ENCODE data around the gene ATP5MC3. TPM values are rescaled to one million over a fixed set of nuclear protein-coding genes. Genes with fewer than 3 reads are reported as not detected.

The ATP5MC3 gene
- total and polyA plus RNA-seq, 8 donors = 36.8 to 118 (median 66.2) TPM

DNA sequence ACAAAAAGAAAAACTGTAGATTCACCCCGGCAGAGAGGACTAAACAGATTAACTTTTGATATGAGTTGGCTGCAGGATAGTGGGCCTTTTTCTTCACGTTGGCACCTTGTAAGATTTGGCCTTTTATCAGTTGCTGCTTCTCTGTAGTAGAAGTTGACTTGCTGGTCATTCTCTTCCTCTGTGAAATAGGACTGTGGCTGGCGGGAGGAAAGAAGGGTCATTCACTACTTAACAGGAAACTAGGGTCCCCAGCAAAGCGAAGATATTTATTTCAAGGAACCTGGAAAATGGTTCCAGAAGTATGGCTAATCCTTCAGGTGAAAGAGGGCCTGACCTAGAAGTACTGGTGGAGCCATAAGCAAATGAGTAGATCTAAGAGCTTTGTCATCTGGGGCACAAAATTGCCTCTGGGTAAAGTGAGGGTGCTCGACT lies 383 bp upstream of the ATP5MC3 start:
- peak overlapping the region in 3 of 4 donors; percentile 74 to 95 (median 76) for H3K4me3 ChIP-seq
- DNase-seq (no peak), FAIRE-seq (no peak), ATAC-seq (no peak)
- peak overlapping the region in 3 of 4 donors; percentile 46 to 80 (median 79) for H3K27ac ChIP-seq
- TF ChIP-seq, protein P1, sequence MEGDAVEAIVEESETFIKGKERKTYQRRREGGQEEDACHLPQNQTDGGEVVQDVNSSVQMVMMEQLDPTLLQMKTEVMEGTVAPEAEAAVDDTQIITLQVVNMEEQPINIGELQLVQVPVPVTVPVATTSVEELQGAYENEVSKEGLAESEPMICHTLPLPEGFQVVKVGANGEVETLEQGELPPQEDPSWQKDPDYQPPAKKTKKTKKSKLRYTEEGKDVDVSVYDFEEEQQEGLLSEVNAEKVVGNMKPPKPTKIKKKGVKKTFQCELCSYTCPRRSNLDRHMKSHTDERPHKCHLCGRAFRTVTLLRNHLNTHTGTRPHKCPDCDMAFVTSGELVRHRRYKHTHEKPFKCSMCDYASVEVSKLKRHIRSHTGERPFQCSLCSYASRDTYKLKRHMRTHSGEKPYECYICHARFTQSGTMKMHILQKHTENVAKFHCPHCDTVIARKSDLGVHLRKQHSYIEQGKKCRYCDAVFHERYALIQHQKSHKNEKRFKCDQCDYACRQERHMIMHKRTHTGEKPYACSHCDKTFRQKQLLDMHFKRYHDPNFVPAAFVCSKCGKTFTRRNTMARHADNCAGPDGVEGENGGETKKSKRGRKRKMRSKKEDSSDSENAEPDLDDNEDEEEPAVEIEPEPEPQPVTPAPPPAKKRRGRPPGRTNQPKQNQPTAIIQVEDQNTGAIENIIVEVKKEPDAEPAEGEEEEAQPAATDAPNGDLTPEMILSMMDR (IDR thresholded peaks at IDR 0.05) = no peak
- peaks cover 0 to 9% (median 0%) of the 10 kb centered on the region in 3 donors for H3K4me1 ChIP-seq
- peaks cover 0 to 16% (median 9%) of the 10 kb centered on the region in 3 donors for H3K36me3 ChIP-seq
- intact Hi-C loops (cut with DNase I) = no loop called here
- H3K27me3 ChIP-seq = no peaks in the 10 kb centered on the region
- no peaks in the 10 kb centered on the region for H3K9me3 ChIP-seq
- 44 to 57% methylated on average over 5 of the region's 5 CpGs for WGBS, 2 donors

DNA sequence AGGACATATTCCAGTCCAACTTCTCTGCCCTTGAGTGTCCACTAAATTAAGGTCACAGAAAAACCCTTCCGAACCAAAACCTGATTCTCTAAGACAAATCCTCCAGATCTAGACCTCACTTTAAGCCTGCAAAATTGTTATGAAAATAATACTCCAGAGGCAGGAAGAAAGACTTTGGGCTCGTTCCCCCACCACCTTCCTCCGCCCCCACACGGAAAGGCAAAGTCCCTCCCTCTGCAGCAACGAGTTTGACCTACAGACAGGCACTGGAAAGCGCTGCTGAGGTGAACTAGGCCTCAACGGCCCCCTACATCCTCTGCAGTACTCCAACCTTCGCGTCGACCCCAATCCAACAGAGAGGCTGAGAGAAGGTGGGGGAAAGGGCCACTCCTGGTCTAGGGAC lies 808 bp downstream of the ATP5MC3 start:
- 4 to 5% methylated on average over 10 of the region's 10 CpGs for WGBS, 2 donors
- H3K4me1 ChIP-seq = peaks cover 0 to 9% (median 0%) of the 10 kb centered on the region in 3 donors
- FAIRE-seq = no peak
- intact Hi-C loops (cut with DNase I) = no loop called here
- ATAC-seq = peak; percentile 53 to 86 (median 72)
- H3K9me3 ChIP-seq = no peaks in the 10 kb centered on the region
- peak in 5 of 6 donors; percentile 18 to 60 (median 28) for DNase-seq
- peaks cover 0 to 16% (median 9%) of the 10 kb centered on the region in 3 donors for H3K36me3 ChIP-seq
- H3K4me3 ChIP-seq = peak overlapping the region; percentile 65 to 95 (median 75)
- H3K27me3 ChIP-seq = no peaks in the 10 kb centered on the region
- TF ChIP-seq, protein P1 (IDR thresholded peaks at IDR 0.05) = no peak
- H3K27ac ChIP-seq = peak overlapping the region; percentile 46 to 80 (median 78)

DNA sequence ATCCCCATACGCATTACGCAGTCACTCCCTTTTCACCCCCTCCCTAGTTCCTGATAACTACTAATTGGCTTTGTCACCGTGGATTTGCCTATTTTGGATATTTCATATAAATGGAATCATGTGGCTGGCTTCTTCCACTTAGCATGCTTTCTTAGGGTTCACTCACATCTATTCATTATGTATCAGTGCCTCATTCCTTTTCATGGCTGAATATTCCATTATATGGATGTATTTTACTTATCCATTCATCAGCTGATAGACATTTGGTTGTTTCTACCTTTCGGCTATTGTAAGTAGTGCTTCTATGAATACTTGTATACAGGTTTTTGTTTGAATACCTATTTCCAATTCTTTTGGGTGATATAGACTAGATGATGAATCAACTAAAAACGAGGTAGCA lies 4.9 kb downstream of the ATP5MC3 start:
- peaks cover 0 to 16% (median 9%) of the 10 kb centered on the region in 3 donors for H3K36me3 ChIP-seq
- no peak overlapping the region for H3K4me3 ChIP-seq
- DNase-seq (no peak), FAIRE-seq (no peak), ATAC-seq (no peak)
- intact Hi-C loops (cut with DNase I) = no loop called here
- TF ChIP-seq, protein P1 (IDR thresholded peaks at IDR 0.05) = no peak
- no peaks in the 10 kb centered on the region for H3K9me3 ChIP-seq
- H3K27me3 ChIP-seq = no peaks in the 10 kb centered on the region
- WGBS, 2 donors = 69 to 73% methylated on average over 5 of the region's 5 CpGs
- no peak overlapping the region for H3K27ac ChIP-seq
- peaks cover 0 to 9% (median 0%) of the 10 kb centered on the region in 3 donors for H3K4me1 ChIP-seq

DNA sequence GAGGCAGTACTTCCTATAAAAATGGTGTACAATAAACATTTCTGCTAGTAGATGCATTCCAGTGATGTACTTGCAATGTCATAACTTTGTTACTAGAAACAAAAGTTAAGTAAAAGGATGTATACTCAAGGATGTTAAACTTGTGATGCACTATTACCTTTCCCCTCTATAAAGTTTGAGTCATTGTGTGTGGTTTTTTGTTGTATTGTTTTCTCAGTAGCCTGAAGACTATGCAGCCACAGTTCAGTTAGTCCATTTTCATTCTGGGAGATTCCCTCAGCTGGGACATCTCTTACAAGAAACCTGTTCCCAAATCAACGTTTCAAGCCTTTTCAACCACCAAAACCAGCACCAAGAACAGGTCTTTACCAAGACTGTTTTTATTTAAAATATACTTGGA lies 5.6 kb downstream of the ATP5MC3 start:
- TF ChIP-seq, protein P1 (IDR thresholded peaks at IDR 0.05) = no peak
- no peak for DNase-seq
- FAIRE-seq = no peak
- intact Hi-C loops (cut with DNase I) = no loop called here
- H3K27ac ChIP-seq = no peak overlapping the region
- H3K27me3 ChIP-seq = no peaks in the 10 kb centered on the region
- H3K4me1 ChIP-seq = peaks cover 0 to 9% (median 0%) of the 10 kb centered on the region in 3 donors
- no peaks in the 10 kb centered on the region for H3K9me3 ChIP-seq
- WGBS, 2 donors = 72 to 73% methylated on average over 1 of the region's 1 CpG
- ATAC-seq = no peak
- peaks cover 0 to 16% (median 9%) of the 10 kb centered on the region in 3 donors for H3K36me3 ChIP-seq
- no peak overlapping the region for H3K4me3 ChIP-seq

DNA sequence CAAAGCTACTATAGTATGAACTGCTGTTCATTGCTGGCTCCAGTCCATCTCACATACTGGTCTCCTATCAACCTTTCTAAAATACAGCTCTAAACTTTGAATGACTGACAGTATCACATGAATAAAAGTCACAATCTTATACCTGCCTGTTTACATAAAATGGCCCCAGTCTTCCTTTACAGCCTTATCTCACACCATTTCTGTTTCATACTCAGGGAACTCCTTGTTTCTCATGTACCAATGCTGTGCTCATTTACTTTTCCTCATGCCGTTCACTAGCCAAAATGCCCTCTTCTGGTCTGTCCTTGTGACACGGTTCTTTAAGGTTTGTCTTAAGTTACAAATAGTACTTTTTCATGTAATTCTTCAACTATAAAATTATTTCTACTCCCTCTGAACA lies 6.2 kb downstream of the ATP5MC3 start:
- Histone ChIP-seq H3K4me3 (no peak overlapping the region), H3K4me1 (peaks cover 0 to 7% (median 0%) of the 10 kb centered on the region in 3 donors), H3K27me3 (no peaks in the 10 kb centered on the region), H3K9me3 (no peaks in the 10 kb centered on the region), H3K36me3 (peaks cover 0 to 16% (median 9%) of the 10 kb centered on the region in 3 donors), H3K27ac (no peak overlapping the region)
- TF ChIP-seq, protein P1 (IDR thresholded peaks at IDR 0.05) = no peak
- no peak for DNase-seq
- intact Hi-C loops (cut with DNase I) = no loop called here
- 82 to 83% methylated on average over 2 of the region's 2 CpGs for WGBS, 2 donors
- ATAC-seq = no peak
- FAIRE-seq = no peak

All from pancreas (tissue), 10 donors.